Esophagus (tissue), 2 donors: ENCODE data around the gene FOXN3. TPM values are rescaled to one million over a fixed set of nuclear protein-coding genes. Genes with fewer than 3 reads are reported as not detected.
"Not testable (repeated sequence)": the region's sequence is repeated elsewhere in the genome, so short reads cannot be mapped to it uniquely, and the experiment has no call there.

Source experiments
- H3K27ac ChIP-seq, 2 donors: one replicate each; pipeline ENCODE4 v1.5.1; 2013; ENCODE audit warnings: low read depth in 2 of 2, mild to moderate bottlenecking in 2 of 2, inconsistent platforms in 1 of 2, low read length in 1 of 2, moderate library complexity in 1 of 2
- H3K27me3 ChIP-seq, 2 donors: one replicate each; pipeline ENCODE4 v1.6.1; 2013; ENCODE audit warnings: low read length in 2 of 2, control low read depth in 1 of 2, mild to moderate bottlenecking in 1 of 2; ENCODE audit not compliant: insufficient read depth in 2 of 2, control insufficient read depth in 1 of 2
- H3K36me3 ChIP-seq, 2 donors: one replicate each; pipeline ENCODE4 v1.6.1; 2013; ENCODE audit warnings: low read length in 1 of 2; ENCODE audit not compliant: control insufficient read depth in 2 of 2, insufficient read depth in 2 of 2
- H3K4me1 ChIP-seq, 2 donors: one replicate each; pipeline ENCODE4 v1.6.1; 2013; ENCODE audit warnings: low read length in 1 of 2; ENCODE audit not compliant: control insufficient read depth in 2 of 2, insufficient read depth in 2 of 2
- H3K4me3 ChIP-seq, 2 donors: one replicate each; pipeline ENCODE4 v1.5.1; 2013; ENCODE audit warnings: low read length in 2 of 2, mild to moderate bottlenecking in 2 of 2, low read depth in 1 of 2, moderate library complexity in 1 of 2
- H3K9me3 ChIP-seq, 2 donors: one replicate each; pipeline ENCODE4 v1.6.1; 2013; ENCODE audit warnings: mild to moderate bottlenecking in 2 of 2, low read depth in 1 of 2, low read length in 1 of 2, moderate library complexity in 1 of 2; ENCODE audit not compliant: control insufficient read depth in 2 of 2, insufficient read depth in 1 of 2
- WGBS, 2 donors: extraction: QIAGEN DNeasy Blood & Tissue Kit; methylation state at CpG; one replicate each; pipeline ENCODE4 v1.1.7; 2013; 5-methylcytosine and 5-hydroxymethylcytosine counted together
- polyA plus RNA-seq, 2 donors: library from polyadenylated mRNA; stranded (reverse); fragments of 200-250 nt; gene quantifications; one replicate each; pipeline ENCODE4 v1.2.3, GENCODE V29; 2013
- donor health status: healthy with polysubstance abuse.
- donor health status: Bipolar disorder and iron deficiency.

FOXN3 gene
- polyA plus RNA-seq, 2 donors: 10.3 to 14.1 TPM

GRCh38 chr14:89304972-89305703 lies 111.9 kb downstream of the FOXN3 start:
- WGBS, 2 donors: 34 to 38% methylated on average over 16 of the region's 16 CpGs
- Histone ChIP-seq H3K27me3 (no peaks in the 10 kb centered on the region), H3K4me3 (no peak overlapping the region), H3K27ac (peak overlapping the region; percentile 66 to 94), H3K9me3 (no peaks in the 10 kb centered on the region), H3K36me3 (no peaks in the 10 kb centered on the region), H3K4me1 (peaks cover 0 to 4% of the 10 kb centered on the region in 2 donors)

DNA sequence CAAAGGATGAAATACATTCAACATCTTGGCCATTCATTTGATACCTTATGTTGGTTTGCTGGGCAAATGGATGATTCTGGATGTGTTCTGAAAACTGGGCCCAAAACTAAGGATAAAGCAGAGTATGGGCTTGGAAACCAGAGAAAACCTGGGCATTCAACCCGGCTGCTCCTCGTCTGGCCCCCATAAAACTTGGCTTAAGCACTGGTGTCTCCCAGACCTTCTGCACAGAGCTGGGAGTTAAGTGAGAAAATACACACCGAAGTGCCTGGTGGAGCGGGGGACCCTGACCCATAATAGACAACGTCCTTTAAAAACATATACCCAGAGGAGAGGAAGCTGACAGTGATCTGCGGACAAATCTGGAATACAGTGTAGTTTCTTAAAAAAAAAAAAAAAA lies 112.5 kb downstream of the FOXN3 start:
- Histone ChIP-seq H3K9me3 (no peaks in the 10 kb centered on the region), H3K36me3 (peaks cover 0 to 2% of the 10 kb centered on the region in 2 donors), H3K27ac (peak overlapping the region; percentile 57 to 80), H3K27me3 (no peaks in the 10 kb centered on the region), H3K4me1 (peaks cover 0 to 4% of the 10 kb centered on the region in 2 donors), H3K4me3 (no peak overlapping the region)
- WGBS, 2 donors: 50 to 61% methylated on average over 6 of the region's 6 CpGs

- 25 to 28% methylated on average over 14 of the region's 14 CpGs for WGBS, 2 donors
- Histone ChIP-seq H3K9me3 (peaks cover 0 to 2% of the 10 kb centered on the region in 2 donors), H3K36me3 (peaks cover 0 to 4% of the 10 kb centered on the region in 2 donors), H3K27ac (peak overlapping the region; percentile 69 to 81), H3K27me3 (no peaks in the 10 kb centered on the region), H3K4me3 (no peak overlapping the region), H3K4me1 (peaks cover 0 to 4% of the 10 kb centered on the region in 2 donors)
Measured at GRCh38 chr14:89303456-89304435, 113.3 kb downstream of the FOXN3 start.

- H3K27me3 ChIP-seq: no peaks in the 10 kb centered on the region
- peak overlapping the region in 1 of 2 donors; percentile 46 for H3K27ac ChIP-seq
- H3K9me3 ChIP-seq: peaks cover 0 to 2% of the 10 kb centered on the region in 2 donors
- no peak overlapping the region for H3K4me3 ChIP-seq
- H3K4me1 ChIP-seq: peaks cover 0 to 4% of the 10 kb centered on the region in 2 donors
- 86 to 87% methylated on average over 7 of the region's 7 CpGs for WGBS, 2 donors
- peaks cover 0 to 4% of the 10 kb centered on the region in 2 donors for H3K36me3 ChIP-seq
Measured at GRCh38 chr14:89302396-89302950, 114.6 kb downstream of the FOXN3 start.

DNA sequence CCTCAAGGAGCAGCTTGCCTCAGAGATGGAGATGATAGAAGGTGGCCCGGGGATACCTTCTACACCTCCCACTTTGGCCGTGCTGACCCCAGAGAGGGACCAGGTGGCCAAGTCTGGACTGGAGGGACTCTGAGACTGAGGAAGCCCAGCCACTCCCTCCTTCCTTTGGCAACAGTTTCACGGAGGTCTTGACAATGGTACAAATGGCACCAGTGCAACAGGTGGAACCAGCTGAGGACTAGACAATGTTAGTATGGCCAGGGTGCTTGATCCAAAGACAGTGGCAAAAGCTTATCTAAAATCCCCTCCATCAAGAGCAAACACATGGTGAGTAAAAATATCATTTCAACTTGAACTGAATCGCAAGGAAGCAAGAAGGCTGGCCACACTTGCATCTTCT lies 117.4 kb downstream of the FOXN3 start:
- Histone ChIP-seq H3K4me1 (peaks cover 0 to 4% of the 10 kb centered on the region in 2 donors), H3K36me3 (peaks cover 0 to 7% of the 10 kb centered on the region in 2 donors), H3K9me3 (peaks cover 0 to 2% of the 10 kb centered on the region in 2 donors), H3K27ac (no peak overlapping the region), H3K4me3 (no peak overlapping the region), H3K27me3 (no peaks in the 10 kb centered on the region)
- 88 to 97% methylated on average over 4 of the region's 4 CpGs for WGBS, 2 donors

DNA sequence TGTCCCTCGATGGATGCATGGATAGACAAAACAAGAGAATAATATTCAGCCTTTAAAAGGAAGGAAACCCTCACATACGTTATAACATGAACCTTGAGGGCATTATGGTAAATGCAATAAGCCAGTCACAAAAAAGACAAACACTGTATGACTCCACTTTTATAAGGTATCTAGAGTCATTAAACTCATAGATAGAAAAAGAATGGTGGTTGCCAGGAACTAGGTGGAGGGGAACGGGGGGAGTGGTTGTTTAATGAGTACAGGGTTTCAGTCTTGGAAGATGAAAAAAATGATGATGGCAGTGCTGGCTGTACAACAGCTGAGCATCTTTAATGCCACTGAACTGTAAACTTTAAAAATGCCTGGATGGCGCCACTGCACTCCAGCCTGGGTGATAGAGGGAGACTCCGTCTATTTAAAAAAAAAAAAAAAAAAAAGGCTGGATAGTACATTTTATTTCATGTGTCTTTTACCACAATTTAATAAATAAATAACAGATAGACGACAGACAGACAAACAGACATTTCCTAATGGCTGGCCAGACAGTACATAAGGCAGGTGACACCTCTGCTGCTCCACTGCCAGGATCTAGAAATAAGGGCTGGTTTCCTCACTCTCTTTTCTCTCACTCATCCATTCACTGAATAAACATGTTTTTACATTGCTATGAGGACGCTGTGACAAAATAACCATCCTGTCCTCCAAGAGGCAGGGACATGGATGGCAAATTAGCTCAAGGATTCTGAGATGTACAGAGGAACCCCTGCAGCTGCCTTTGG lies 118.8 kb downstream of the FOXN3 start:
- peaks cover 0 to 2% of the 10 kb centered on the region in 2 donors for H3K9me3 ChIP-seq
- H3K4me3 ChIP-seq: no peak overlapping the region
- H3K27me3 ChIP-seq: no peaks in the 10 kb centered on the region
- no peak overlapping the region for H3K27ac ChIP-seq
- H3K4me1 ChIP-seq: peaks cover 0 to 2% of the 10 kb centered on the region in 2 donors
- whole genome bisulfite sequencing, 2 donors: 87 to 88% methylated on average over 7 of the region's 7 CpGs
- H3K36me3 ChIP-seq: peaks cover 0 to 7% of the 10 kb centered on the region in 2 donors

GRCh38 chr14:89296281-89296745 lies 120.7 kb downstream of the FOXN3 start:
- no peaks in the 10 kb centered on the region for H3K27me3 ChIP-seq
- peaks cover 0 to 7% of the 10 kb centered on the region in 2 donors for H3K36me3 ChIP-seq
- 89 to 94% methylated on average over 6 of the region's 6 CpGs for WGBS, 2 donors
- no peak overlapping the region for H3K27ac ChIP-seq
- H3K9me3 ChIP-seq: peaks cover 0 to 2% of the 10 kb centered on the region in 2 donors
- no peak overlapping the region for H3K4me3 ChIP-seq
- H3K4me1 ChIP-seq: no peaks in the 10 kb centered on the region

DNA sequence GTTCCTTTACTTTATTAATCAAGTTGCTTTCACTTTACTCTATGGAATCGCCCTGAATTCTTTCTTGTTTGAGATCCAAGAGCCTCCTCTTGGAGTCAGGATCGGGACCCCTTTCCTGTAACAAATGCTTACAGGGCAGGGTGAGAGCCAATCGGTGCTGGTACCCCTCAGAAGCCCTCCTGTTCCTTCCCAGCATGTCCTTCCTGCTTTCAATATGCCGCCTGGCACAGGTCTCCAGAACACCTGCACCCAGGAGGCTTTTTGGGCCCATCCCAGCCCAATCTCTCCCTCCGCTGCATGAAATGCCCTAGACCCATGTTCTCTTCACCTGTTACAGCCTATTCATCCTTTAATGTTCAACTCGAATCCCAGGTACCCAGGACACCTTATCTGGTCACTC lies 122.2 kb downstream of the FOXN3 start:
- WGBS, 2 donors: 91 to 93% methylated on average over 6 of the region's 6 CpGs
- H3K27me3 ChIP-seq: no peaks in the 10 kb centered on the region
- H3K27ac ChIP-seq: no peak overlapping the region

DNA sequence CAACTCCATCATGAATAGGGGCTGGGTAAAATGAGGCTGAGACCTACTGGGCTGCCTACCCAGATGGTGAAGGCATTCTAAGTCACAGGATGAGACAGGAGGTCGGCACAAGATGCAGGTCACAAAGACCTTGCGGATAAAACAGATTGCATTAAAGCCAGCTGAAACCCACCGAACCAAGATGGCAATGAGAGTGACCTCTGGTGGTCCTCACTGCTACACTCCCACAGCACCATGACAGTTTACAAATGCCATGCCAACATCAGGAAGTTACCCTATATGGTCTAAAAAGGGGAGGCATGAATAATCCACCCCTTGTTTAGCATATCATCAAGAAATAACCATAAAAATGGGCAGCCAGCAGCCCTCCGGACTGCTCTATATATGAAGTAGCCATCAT lies 122.6 kb downstream of the FOXN3 start:
- H3K4me3 ChIP-seq, H3K27me3 ChIP-seq, H3K9me3 ChIP-seq, H3K27ac ChIP-seq, H3K4me1 ChIP-seq, H3K36me3 ChIP-seq: not testable (repeated sequence)
- WGBS, 2 donors: 95 to 97% methylated on average over 4 of the region's 4 CpGs

More for the DNA sequence above, 122.2 kb downstream of the FOXN3 start:
- Histone ChIP-seq H3K4me3 (no peak overlapping the region), H3K9me3 (peaks cover 0 to 2% of the 10 kb centered on the region in 2 donors), H3K4me1 (no peaks in the 10 kb centered on the region), H3K36me3 (peaks cover 0 to 9% of the 10 kb centered on the region in 2 donors)
